Breast epithelium (tissue), 3 donors: Measurements from ENCODE around the gene SETBP1.

Source experiments
- POLR2A ChIP-seq: fragments of 450-650 bp; IDR thresholded peaks from one replicate; pipeline ENCODE4 v1.6.1; 2016; ENCODE audit warnings: antibody characterized with exemption, mild to moderate bottlenecking, moderate library complexity
- TF ChIP-seq, protein P1 (sequence below), 3 donors: fragments of 450-650 bp; IDR thresholded peaks; one replicate each; pipeline ENCODE4 v1.5.1; 2016 to 2017; ENCODE audit warnings: antibody characterized with exemption in 3 of 3, mild to moderate bottlenecking in 3 of 3, moderate library complexity in 3 of 3

DNA sequence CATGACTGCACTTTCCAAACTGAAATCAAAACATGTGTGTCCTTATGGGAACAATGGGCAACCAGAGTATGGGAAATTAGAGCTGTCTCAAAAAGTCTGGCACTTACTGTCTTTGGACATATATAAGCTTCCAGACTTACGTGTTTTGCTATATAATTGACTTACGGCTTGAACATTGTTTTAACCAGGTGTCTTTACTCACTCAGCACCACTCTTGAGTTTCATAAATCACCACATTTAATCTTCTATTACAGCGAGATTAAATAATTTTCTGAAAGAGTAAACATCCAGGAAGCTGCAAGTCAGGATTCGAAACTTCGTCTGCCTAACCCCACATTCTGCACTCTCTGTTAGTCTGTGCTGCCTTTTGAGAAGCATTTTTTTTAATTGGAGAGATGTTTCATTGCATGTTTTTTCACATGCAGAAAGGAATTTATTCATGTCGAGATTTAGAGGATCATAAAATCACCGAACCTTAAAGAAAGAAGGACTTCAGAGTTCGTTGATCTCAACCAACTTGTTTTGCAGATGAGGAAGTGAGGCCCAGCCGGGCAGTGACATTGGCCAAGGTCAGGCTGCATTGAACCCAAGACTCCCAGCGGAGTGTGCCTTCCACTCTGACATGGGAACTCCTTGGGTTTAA lies 137.3 kb downstream of the SETBP1 start:
- TF ChIP-seq POLR2A = no peak
- TF ChIP-seq, protein P1, sequence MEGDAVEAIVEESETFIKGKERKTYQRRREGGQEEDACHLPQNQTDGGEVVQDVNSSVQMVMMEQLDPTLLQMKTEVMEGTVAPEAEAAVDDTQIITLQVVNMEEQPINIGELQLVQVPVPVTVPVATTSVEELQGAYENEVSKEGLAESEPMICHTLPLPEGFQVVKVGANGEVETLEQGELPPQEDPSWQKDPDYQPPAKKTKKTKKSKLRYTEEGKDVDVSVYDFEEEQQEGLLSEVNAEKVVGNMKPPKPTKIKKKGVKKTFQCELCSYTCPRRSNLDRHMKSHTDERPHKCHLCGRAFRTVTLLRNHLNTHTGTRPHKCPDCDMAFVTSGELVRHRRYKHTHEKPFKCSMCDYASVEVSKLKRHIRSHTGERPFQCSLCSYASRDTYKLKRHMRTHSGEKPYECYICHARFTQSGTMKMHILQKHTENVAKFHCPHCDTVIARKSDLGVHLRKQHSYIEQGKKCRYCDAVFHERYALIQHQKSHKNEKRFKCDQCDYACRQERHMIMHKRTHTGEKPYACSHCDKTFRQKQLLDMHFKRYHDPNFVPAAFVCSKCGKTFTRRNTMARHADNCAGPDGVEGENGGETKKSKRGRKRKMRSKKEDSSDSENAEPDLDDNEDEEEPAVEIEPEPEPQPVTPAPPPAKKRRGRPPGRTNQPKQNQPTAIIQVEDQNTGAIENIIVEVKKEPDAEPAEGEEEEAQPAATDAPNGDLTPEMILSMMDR (IDR thresholded peaks at IDR 0.05) = no peak
